HG03558 (cell line): ENCODE measurements around the gene SLAMF1.
"Not testable (repeated sequence)": the region's sequence is repeated elsewhere in the genome, so short reads cannot be mapped to it uniquely, and the experiment has no call there.

ENCODE experiments used
- ATAC-seq: cut with Tn5 transposase; IDR thresholded peaks from one replicate; pipeline ENCODE4 v1.9.1; 2021; ENCODE audit warnings: moderate number of reproducible peaks; ENCODE audit not compliant: unreplicated experiment; ENCODE audit errors: extremely low read depth

Gene SLAMF1

DNA sequence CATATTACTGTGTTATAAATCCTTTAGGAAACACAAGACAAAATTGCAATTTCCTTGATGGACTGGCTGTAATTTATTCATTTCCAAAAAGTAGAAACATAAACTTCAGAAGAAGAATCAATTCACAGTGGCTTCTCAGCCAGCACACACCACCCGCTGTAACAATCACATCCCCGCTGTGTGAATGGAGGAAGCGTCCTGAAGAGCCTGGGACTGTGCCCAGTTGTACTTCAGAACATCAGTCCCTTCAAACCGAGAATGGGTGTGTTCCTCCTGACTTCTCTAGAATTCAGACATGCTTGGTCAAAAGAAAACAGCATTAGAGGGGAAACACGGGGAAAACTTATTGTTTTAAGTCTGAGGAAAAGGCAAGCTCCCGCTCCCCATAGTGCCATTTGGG, 38.8 kb downstream of the SLAMF1 start:
- no peak for ATAC-seq

DNA sequence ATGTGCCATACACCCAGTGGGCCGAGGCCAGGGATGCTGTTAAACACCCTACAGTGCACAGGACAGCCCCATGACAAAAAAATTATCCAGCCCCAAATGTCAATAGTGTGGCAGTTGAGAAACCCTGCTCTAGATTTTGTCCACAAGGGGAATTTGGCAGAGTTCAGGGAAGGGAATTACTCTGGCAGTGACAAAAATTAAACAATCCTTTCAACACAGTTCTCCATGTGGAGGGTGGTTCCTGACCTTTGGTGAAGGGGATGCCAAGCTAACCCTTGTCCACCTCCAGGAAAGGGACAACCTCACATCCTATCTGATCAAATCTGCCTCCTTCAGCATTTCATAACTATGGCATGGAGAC, 39.2 kb downstream of the SLAMF1 start:
- no peak for ATAC-seq

DNA sequence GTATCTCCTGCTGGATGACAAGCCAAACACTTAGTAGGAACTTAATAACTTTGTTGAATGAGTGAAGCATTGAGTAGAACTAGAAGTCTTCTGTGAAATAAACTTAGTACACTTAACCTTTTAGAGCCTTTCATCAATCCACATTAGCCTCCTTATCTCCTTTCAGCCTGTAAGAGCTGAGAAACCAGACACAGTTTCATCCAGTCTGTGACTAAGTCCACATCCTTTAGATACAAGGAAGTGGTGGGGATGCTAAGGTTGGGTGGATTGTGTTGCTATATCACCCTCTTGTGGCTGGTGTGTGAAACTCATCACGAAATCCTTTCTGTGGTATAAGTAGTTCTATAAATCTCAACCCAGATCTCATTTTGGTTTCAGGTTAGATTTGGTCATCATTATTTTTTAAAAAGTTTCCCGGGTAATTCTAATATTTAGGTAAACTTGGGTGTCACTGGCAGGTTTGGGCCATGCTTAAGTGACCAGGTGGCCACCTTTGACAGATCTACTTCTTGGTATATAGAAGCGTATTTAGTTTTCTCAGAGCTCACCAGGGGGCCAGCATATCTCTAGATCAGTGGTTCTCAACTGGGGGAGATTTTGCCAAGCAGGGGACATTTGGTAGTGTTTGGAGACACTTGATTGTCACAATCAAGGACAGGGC, 39.7 kb downstream of the SLAMF1 start:
- no peak for ATAC-seq

DNA sequence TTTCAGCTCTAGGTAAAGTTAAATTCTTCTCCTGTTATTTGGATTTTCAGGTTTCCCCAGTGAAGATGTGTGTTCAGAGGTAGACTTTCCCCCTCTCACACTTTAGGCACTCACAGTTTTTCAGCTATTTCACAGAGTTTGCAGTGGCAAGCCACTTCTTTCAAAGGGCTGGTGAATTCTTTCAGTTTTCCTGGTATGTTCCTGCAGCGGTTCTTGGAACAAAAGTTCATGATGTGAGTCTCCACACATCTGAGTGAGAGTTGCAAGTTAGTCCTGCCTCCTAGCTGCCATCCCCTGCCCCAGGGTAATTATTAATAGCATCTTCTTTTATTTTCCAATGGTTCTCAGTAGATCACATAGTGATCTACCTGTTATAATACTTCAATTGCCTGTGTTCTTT, 40.2 kb downstream of the SLAMF1 start:
- no peak for ATAC-seq

DNA sequence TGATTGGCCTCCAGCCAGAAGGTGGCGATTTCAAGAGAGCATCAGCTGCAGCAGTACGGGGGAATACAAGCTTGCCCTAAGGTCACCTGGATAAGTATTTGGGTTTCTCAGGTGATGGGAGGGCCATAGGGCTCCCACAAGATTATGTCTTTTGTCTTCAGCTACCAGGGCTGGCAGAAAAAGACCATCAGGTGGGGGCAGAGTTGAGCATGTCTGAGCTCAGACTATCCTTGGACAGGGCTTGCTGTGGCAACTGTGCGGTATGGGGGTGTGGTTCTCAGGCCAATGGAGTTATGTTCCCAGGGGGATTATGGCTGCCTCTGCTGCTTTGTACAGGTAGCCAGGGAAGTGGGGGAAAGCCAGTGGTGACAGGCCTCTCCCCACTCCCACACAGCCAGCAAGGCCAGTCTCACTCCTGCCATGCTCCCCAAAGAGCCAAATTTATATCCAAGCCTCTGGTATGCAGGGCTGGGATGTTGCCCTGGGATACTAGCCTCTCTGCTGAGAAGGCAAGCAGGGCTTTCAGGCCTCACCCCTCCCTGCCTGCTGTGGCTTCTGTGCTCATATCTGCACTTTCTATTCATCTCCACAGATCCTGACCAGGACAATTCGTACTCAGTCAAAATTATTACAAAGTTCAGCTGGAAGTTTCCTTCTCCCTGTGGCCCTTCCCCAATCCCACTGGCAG, 40.9 kb downstream of the SLAMF1 start:
- no peak for ATAC-seq

DNA sequence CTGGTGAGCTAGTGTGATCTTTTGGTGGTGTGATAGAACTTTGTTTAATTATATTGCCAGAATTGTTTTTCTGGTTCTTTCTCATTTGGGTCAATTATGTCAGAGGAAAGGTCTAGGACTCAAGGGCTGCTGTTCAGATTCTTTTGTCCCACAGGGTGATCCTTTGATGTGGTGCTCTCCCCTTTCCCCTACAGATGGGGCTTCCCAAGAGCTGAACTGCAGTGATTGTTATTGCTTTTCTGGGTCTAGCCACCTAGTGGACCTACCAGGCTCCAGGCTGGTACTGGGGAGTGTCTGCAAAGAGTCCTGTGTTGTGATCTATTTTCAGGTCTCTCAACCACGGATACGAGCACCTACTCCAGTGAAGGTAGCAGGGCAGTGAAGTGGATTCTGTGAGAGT, 41.6 kb downstream of the SLAMF1 start:
- ATAC-seq = no peak

DNA sequence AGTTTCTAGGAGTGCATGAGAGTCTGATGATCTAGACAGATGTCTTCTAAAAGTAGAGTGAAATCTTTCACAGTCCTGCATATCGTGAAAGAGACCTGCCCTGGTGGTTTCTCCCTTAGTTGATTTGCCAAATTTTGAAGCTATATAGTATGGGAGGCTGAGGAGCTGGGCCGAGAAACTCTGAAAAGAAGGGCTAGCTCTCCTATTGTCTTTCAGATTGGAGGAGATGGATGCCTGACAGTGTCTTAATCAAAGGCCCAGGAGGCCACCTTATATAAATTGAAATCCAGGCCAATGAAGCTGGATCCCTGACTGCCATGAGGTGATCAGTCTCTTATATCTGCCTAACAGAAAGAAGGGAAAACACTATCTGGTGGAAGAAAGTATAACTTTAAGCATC, 49.1 kb downstream of the SLAMF1 start:
- ATAC-seq = no peak

DNA sequence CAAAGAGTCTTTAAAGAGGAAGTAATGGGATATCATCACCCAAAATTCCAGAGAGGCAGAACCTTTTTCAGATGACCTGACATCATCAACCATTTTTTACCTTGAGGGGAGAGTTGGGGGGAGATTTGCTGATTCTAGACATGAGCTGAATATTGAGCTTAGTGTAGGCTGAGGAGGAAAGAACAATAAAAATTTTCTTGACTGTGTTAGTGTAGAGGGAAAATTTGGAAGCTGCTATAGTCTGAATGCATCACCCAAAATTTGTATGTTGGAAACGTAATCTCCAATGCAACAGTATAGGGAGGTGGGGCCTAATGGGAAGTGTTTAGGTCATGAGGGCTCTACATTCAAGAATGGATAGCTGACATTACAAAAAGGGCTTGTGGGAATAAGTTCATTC, 49.8 kb downstream of the SLAMF1 start:
- ATAC-seq = no peak

DNA sequence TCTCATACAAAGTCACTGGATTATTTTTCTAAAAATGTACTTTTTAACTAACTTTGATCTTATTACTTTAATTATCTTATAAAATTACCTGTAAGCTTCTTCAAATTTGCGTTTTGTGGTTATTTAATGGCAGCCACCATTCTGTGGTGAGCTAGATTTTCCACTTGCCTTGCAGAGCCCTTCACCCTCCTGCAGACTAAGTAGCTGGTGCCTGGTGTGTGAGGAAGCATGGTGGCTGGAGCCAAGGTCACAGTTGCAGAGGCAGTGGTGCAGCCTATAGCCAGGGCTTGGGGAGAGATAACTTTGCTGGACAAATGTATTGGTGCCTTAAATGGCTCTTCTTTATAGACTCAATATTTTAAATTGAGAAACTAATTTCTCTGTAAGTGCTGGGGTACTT, 56.4 kb downstream of the SLAMF1 start:
- no peak for ATAC-seq

DNA sequence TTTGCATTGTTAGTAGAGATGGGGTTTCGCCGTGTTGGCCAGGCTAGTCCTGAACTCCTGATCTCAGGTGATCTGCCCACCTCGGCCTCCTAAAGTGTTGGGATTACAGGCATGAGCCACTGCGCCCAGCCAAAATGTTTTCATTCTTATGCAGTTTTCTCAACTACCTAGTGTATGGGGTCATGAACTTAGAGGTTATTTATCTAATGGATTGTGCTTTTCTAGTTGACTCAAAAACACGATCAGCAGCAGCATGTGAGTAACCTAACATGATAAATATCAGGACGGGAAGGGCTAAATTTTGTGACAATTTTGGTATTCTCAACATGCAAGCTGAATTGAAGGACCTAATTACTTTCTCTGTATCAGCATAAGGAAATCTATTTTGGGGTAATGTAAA, 58.4 kb downstream of the SLAMF1 start:
- ATAC-seq = no peak

DNA sequence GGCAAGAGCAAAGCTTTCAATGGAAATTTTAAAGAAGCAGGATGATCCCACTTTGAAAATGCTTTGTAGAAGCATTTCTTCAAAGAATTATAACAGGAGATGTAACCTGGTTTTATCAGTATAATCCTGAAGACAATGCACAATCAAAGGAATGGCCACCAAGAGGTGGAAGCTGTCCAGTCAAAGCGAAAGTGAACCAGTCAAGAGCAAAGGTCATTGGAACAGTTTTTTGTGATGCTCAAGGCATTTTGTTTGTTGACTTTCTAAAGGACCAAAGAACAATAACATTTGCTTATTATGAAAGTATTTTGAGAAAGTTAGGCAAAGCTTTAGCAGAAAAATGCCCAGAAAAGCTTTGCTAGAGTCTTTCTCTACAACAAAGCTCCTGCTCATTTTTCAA, 62.1 kb downstream of the SLAMF1 start:
- no peak for ATAC-seq

DNA sequence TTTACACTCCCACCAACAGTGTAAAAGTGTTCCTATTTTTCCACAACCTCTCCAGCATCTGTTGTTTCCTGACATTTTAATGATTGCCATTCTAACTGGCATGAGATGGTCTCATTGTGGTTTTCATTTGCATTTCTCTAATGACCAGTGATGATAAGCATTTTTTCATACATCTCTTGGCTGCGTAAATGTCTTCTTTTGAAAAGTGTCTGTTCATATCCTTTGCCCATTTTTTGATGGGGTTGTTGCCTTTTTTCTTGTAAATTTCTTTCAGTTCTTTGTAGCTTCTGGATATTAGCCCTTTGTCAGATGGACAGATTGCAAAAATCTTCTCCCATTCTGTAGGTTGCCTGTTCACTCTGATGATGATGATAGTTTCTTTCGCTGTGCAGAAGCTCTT, 63.9 kb downstream of the SLAMF1 start:
- ATAC-seq = not testable (repeated sequence)

DNA sequence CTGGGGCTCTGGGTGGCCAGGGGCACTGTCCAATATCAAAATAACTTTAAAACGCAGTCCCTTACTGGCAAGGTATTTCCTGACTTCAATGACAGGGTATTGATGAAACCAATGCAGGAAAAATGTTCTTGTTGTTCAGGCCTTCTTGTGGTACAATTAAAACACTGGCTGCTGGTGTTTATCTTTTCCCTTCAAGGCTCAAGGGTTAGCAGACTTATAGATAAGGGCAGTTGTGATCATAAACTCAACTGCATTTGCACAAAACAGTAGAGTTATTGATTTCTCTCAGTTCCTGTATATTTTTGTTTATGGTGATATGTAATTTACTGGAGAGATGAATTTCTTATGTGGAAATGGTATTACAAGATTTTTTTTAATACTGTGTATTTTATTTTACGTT, 64.9 kb downstream of the SLAMF1 start:
- ATAC-seq = no peak

DNA sequence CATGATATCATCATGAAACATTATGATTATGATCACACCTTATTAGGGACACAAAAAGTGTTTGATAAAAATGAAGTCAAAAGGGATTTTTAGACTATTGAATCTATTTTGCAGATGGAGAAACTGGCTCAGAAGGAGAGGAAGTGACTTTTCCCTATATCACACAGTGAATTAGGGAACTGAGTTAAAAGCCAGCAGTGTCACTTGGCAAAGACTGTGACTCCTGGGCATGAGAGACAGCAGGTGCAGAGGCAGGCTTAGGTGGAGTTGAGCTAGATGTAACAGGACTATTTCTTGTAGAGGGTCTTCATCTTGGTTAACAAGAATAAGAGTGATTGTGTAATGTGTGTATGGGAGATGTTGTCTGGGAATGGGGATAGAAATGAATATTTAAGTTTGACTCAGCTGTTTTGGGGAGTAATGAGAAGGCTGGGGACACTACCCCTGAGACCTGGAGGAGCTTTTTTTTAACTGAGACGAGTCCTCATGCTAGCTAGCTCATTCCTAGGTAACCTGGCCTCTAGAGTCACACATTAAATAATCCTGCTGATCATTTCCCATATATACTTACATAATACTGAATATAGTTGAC, 66.5 kb downstream of the SLAMF1 start:
- ATAC-seq = no peak

DNA sequence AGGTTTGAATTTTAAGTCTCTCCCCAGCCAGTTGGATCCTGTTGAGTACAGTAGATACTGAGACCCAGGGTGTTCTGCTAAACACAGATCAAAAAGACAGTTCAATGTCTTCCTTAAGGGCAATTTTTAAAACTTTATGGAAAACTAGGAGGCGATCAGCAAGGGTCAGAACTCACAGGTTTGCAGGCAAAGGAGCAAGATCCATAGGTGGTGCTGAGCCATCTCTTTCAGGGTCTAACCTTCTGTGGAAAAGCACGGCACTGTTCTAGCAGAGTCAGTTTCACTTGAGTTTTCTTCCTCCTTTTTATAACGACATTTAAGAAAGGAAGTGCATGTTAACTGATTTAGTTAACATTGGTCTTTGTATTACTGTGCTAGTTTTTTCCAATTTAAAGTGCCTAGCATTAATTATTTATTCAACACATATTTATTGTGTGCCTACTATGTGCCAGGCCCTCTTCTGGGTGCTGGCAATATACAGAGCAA, 67.6 kb downstream of the SLAMF1 start, which contains the start of gene CD84:
Gene CD84, minus strand, starts transcription at position 281 of the 486 bp plus-strand sequence. Its CDS starts 59 bp downstream, at position 222.
- no peak for ATAC-seq

DNA sequence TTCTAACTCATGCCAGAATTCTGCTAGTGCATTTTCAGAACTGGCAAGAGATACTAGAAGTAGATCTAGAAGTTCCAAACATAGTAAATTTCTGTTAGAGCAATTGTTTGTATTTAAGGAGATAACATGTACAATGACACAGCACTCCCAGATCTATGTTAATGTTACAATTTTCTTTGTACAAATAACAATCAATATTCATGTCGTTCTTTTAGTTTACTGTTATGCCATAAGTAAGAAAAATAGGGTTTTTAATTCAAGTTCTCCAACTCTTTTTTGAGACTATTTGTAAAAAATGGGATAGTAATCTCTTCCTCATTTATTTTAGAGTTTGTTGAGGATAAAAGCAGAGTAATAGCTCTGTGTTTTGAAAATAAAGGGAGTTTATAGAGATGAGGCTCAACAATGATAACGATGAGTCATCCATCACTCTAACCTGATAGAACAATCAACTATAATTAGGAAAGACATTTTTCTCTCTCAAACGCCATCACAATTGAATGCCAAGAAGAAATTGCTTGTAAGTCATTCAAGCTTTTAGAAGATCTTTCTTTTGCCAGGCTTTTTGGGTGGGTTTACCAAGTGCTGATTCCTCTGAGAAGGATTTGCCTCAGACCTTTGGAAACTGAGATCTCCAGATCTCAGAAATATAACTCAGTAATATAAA, 68.2 kb downstream of the SLAMF1 start:
- ATAC-seq = no peak

DNA sequence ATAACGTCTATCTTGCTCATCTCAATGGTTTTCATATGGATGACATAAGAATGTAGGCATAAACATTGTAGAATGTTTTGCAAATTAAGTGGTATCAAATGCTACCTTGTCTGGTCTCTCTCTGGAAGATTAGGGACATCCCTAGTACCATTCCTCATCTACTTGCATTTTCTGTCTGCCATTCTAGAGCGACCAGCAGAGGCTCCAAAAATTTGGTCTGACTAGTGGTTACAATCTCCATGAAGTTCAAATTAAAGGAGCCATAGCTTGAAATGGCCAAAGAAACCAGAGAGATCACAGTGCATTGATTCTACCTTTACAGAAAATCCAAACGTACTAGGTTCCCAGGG, 68.7 kb downstream of the SLAMF1 start:
- ATAC-seq = no peak

DNA sequence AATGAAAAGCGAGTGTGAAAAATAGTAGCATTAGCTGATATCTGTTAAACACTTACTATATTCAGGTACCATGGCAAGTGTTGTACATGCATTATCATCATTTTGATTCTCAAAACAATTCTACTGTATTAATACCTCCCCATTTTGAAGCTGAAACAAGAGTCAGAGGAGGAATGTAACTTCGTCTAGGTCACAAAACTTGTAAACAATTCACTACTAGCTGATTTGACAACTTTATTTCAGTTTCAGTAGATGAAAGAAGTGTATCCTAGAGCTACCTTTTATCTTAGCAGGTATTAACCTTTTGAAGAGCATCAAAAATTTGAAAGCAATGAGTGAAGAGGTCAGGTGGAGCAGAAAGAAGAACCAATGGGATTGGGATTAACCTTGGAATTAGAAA, 69.2 kb downstream of the SLAMF1 start:
- no peak for ATAC-seq

DNA sequence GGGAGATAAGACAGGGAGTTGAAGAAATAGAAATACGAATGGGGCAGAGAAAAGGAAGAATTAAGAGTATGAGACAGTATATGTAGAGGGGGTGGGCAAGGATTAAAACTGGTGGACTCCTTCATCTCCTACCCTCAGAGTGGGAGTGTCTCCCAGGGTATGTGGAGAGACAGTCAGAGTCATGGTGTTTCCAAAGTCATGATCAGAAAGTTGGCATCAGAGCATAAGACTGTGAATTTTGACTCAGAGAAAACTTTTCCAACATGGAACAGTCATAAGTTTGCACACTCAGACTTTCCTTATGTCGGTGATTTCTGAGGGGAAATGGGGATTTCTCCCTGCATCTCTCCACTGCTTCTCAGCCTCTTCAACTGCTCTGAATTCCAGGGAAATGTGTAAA, 70.0 kb downstream of the SLAMF1 start:
- no peak for ATAC-seq

DNA sequence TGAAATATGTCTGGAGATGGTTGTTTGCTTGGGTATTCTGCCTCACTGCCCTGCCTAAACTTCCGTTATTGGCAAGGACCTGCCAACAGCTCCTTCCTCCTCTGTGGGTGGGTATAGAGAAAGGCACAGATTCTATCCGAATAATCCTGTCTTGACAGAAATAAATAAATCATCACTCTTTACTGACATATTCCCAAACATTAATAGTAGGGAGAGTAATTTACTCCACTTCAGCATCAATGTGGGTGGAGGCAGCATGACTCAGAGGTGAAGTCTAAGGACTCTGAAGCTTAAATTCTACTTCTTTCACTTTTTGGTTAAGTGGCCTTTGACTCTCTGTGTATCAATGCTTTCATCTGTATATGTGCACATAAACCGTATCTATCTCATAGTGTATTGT, 70.5 kb downstream of the SLAMF1 start:
- no peak for ATAC-seq

DNA sequence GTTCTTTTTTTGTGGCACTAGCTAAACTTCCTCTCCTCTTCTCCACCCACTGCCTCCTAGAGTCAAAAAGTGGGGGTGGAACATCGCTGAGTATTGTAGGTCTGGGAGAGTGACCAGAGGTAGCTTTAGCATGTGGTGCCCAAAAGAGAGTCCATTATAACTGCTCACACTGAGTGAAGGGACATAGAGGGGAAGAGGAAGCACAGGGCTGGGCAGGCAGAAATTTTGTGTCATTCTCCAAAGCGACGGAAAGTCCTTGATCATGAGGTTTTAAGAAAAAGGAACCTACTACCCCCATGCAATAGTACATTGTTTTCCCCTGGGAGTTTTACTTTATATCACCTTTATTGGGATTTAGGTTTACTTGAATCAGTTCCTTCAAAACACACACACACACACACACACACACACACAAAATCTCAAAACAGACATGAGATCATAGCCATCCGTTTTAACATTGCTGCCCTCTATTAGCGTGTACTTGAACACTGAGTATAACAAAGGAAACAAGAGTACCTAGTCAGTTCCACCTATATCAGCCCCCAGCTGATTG, 71.7 kb downstream of the SLAMF1 start:
- no peak for ATAC-seq
